HG03565 (cell line): Measurements from ENCODE around the gene ZNF765.
"Not testable (repeated sequence)": the region's sequence is repeated elsewhere in the genome, so short reads cannot be mapped to it uniquely, and the experiment has no call there.

ENCODE experiments used
- ATAC-seq: cut with Tn5 transposase; IDR thresholded peaks from one replicate; pipeline ENCODE4 v1.9.1; 2021; ENCODE audit warnings: mild to moderate bottlenecking, moderate library complexity; ENCODE audit not compliant: unreplicated experiment

The ZNF765 gene

DNA sequence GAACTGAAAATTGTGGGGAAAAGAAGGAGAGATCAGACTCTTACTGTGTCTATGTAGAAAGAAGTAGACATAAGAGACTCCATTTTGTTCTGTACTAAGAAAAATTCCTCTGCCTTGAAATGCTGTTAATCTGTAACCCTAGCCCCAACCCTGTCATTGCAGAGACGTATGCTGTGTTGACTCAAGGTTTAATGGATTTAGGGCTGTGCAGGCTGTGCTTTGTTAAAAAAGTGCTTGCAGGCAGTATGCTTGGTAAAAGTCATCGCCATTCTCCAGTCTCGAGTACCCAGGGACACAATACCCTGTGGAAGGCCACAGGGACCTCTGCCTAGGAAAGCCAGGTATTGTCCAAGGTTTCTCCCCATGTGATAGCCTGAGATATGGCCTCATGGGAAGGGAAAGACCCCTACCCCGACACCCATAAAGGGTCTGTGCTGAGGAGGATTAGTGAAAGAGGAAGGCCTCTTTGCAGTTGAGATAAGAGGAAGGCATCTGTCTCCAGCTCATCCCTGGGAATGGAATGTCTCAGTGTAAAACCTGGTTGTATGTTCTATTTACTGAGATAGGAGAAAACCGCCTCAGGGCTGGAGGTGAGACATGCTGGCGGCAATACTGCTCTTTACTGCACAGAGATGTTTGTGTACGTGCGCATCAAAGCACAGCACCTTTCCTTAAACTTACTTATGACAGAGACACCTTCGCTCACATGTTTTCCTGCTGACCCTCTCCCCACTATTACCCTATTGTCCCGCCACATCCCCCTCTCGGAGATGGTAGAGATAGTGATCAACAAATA is 25.8 kb downstream of the ZNF765 start:
- not testable (repeated sequence) for ATAC-seq

DNA sequence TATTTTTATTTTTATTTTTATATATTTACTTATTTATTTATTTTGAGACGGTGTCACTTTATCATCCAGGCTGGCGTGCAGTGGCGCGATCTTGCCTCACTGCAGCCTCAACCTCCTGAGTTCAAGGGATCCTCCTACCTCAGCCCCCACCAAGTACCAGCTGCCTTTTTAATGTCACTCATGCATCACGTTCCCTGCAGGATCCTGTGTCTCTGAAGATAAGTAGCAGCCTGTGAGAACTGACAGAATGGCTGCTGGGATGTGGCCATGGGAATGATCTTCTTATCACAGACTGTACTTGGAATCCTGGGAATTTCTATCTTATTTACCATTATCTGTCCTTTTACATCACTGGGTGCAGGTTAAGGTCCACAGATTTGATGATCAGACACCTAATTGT is 27.6 kb downstream of the ZNF765 start:
- ATAC-seq: no peak

- ATAC-seq: not testable (repeated sequence)
Measured at GRCh38 chr19:53423074-53423473, 28.1 kb downstream of the ZNF765 start.

DNA sequence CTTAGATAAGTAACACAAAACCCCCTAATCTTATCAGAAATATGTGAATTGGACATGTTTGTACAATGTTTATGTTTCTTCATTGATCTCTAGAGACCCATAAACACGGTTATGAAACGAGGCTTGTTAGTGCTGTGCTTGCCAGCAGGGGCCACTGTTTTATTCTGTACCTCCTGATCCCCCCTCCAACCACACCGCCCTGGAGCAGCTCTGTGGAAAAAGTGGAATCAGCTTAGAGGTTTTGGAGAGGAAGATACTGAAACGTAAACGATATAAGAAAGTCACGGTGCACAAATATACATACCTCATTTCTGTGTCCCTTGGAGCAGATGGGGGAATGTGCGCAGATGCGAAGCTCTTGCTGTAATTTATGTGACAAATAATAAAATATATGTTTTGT is 28.7 kb downstream of the ZNF765 start:
- ATAC-seq: not testable (repeated sequence)

DNA sequence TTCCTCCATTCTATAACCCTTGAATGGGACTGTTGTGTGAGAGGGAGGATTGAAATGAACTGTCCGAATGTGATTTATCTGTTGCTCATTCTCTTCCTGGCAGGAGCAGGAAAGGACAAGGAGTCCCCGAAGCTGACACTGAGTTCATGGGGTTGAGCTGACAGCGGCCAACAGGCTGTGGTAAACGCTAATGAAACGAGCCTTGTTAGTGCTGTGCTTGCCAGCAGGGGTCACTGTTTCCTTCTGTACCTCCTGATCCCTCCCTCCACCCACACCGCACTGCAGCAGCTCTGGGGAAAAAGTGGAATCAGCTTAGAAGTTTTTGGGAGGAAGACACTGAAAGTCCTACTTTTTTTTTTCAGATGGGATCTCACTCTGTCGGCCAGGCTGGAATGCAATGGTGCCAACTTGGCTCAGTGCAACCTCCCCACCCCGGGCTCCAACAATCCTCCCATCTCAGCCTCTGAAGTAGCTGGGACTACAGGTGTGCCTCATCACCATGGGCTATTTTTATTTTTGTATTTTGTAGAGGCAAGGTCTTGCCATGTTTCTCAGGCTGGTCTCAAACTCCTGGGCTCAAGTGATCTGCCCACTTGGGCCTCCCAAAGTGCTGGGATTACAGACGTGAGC is 30.1 kb downstream of the ZNF765 start:
- no peak for ATAC-seq

- ATAC-seq: peak; percentile 89
Measured at GRCh38 chr19:53431399-53432087, 36.6 kb downstream of the ZNF765 start, which contains the start of gene ZNF761. Gene ZNF761, plus strand, starts transcription at chr19:53431984. Its CDS starts 15,285 bp downstream, at chr19:53447269.

GRCh38 chr19:53432088-53432661 is 37.2 kb downstream of the ZNF765 start:
- ATAC-seq: peak; percentile 16

DNA sequence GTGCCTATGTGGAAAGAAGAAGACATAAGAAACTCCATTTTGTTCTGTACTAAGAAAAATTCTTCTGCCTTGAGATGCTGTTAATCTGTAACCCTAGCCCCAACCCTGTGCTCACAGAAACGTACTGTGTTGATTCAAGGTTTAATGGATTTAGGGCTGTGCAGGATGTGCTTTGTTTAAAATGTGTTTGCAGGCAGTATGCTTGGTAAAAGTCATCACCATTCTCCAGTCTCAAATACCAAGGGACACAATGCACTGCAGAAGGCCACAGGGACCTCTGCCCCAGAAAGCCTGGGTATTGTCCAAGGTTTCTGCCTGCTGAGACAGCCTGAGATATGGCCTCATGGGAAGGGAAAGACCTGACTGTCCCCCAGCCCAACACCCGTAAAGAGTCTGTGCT is 48.9 kb downstream of the ZNF765 start:
- ATAC-seq: not testable (repeated sequence)

- not testable (repeated sequence) for ATAC-seq
Measured at GRCh38 chr19:53447196-53447595, 52.2 kb downstream of the ZNF765 start.

DNA sequence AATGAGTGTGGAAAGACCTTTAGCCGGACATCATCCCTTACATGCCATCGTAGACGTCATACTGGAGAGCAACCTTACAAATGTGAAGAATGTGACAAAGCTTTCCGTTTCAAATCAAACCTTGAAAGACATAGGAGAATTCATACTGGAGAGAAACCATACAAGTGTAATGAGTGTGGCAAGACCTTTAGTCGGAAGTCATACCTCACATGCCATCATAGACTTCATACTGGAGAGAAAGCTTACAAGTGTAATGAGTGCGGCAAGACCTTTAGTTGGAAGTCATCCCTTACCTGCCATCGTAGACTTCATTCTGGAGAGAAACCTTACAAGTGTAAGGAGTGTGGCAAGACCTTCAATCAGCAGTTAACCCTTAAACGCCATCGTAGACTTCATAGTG is 60.9 kb downstream of the ZNF765 start:
- no peak for ATAC-seq

DNA sequence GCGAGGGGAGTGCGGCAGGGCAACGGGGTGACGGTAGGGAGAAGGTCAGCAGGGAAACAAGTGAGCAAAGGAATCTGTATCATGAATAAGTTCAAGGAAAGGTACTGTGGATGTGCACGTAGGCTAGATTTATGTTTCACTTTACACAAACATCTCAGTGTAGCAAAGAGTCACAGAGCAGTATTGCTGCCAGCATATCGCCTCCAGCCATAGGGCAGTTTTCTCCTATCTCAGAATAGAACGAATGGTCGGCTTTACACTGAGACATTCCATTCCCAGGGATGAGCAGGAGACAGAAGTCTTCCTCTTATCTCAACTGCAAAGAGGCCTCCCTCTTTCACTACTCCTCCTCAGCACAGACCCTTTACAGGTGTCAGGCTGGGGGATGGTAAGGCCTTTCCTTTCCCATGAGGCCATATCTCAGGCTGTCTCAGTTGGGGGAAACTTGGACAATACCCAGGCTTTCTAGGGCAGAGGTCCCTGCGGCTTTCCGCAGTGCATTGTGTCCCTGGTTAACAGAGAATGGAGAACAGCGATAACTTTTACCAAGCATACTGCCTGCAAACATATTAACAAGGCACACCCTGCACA is 65.3 kb downstream of the ZNF765 start:
- not testable (repeated sequence) for ATAC-seq

- ATAC-seq: no peak
Measured at GRCh38 chr19:53461866-53462265, 66.9 kb downstream of the ZNF765 start.

DNA sequence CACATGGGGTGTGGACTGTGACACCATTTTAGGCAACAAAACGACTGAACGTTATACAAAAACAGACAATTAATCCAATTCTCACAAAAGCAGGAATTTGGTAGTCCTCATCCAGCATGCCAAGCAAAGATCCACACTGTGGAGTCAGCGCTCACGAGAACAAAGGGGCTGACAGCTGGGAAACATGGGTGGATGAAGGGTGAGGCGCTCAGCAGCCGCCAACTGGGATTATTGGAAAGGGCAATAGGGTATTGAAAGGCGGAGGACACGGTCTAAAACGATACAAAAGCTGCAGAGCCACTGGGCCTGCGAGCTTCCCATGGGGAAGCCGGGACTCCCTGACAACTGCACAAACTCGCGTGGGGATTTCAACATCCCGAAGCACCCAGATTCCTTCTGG is 67.9 kb downstream of the ZNF765 start:
- no peak for ATAC-seq

DNA sequence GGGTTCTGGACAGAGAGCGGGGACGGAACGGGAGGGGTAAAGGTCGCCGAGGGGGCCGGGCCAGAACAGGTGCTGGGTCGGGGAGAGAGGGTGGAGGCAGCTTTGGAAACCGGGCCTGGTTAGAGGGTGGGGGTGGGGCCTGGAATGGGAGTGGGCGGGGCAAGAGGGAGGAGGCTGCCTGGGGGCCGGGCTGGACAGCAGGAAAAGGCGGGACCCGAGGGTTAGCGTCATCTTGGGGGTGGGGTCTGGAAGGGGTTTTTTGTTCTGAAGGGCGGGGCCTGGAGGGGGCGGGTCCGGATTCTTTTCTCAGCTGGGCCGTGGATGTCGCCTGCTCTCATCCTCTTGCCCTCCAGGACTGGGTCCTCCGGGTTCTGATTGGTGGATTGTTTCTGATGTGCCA is 68.3 kb downstream of the ZNF765 start:
- no peak for ATAC-seq

GRCh38 chr19:53466726-53467484 is 72.0 kb downstream of the ZNF765 start:
- no peak for ATAC-seq

DNA sequence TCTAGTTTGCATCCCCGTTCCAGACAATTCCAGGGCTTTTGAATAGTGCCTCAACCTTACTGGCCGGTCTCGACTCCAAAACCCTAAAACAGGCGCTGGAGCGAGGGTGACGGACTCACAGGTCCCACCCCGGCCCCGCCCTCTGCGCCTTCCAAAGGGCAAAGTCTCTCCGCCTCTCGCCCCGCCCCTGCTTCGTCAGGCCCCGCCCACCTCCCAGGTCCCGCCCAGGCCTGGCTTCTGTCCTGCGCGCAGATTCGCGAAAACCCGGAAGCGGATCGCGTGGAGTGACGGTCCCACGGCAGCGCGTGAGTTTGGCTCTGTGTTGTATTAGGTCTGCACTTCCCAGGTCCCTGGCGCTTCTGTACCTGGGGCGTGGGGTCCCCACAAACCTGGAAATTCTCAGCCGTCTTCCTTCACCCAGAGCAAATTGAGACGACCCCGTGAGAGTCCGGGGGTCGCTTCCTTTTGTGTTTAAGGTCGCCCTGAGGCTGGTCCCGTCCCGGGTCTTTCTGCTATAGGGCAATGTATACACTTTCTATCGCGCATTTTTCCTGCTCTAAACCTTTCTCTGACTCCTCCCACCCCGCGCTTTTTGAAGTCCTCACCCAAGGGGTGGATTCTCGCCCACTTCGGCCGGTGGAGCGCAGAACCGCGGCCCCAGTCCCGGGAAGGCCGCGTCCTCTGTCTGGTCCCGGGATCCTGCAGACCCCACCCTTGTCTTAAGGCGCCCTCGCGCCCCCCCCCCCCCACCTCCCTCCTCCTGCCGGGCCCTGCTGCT is 72.7 kb downstream of the ZNF765 start, which contains the start of gene ZNF813:
Gene ZNF813, plus strand, starts transcription at position 249 of the 778 bp plus-strand sequence. CDS start 16,090 bp downstream, outside the sequence.
- ATAC-seq: no peak

DNA sequence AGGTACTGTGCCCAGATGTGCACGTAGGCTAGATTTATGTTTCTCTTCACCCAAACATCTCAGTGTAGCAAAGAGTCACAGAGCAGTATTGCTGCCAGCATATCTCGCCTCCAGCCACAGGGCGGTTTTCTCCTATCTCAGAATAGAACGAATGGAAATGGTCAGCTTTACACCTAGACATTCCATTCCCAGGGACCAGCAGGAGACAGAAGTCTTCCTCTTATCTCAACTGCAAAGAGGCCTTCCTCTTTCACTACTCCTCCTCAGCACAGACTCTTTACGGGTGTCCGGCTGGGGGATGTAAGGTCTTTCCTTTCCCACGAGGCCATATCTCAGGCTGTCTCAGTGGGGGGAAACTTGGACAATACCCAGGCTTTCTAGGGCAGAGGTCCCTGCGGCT is 73.7 kb downstream of the ZNF765 start:
- not testable (repeated sequence) for ATAC-seq

- ATAC-seq: no peak
Measured at GRCh38 chr19:53471916-53472315, 77.0 kb downstream of the ZNF765 start.

DNA sequence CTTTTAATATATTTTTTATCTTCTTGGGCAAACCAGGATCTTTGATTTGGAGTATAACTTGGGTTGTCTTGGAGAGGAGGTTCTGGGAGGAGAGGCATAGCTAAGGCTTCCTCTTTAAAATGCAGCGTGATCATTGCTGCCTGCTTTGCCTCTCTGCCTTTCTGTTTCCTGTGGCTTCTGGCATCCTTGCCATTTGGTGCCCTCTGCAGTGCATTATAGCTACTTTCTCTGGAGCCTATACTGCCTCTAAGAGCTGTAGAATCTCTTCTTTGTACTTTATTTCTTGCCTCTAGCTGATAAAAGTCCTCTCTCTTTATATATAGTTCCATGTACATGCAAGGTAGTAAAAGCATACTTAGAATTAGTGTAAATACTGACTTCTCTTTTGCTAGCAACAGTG is 79.9 kb downstream of the ZNF765 start:
- ATAC-seq: not testable (repeated sequence)
